HEK293 (cell line): ENCODE measurements around the gene PPP6R3.

ENCODE experiments used
- CTCF ChIA-PET: fragments of 350-600 bp; formaldehyde crosslinking; extraction: SDS; loops from one replicate; lab custom pipeline; 2021; ENCODE audit warnings: antibody characterized with exemption; lab: Yijun Ruan, JAX
- POLR2A ChIA-PET: fragments of 300-600 bp; formaldehyde crosslinking; extraction: SDS; loops from one replicate; lab custom pipeline; 2020; ENCODE audit warnings: antibody characterized with exemption, inconsistent platforms; lab: Yijun Ruan, JAX
- H3K27ac ChIP-seq: fragments of 200-500 bp; sonication (Bioruptor generic); 2 replicates; pipeline ENCODE4 v1.5.1; 2014; ENCODE audit warnings: low read depth, low read length, control low read depth, inconsistent platforms; ENCODE audit errors: extremely low read depth
- H3K36me3 ChIP-seq, 2 experiments: fragments of 200-500 bp in 1 of 2; sonication (Bioruptor generic) in 1 of 2; 1 replicate in 1 of 2; 2 replicates in 1 of 2; pipeline ENCODE4 v1.5.1; 2014 to 2017; ENCODE audit warnings: inconsistent platforms in 2 of 2, low read length in 2 of 2; ENCODE audit not compliant: control insufficient read depth in 2 of 2, insufficient read depth in 1 of 2
- H3K4me1 ChIP-seq: fragments of 200-500 bp; sonication (Bioruptor generic); 2 replicates; pipeline ENCODE4 v1.5.1; 2014; ENCODE audit warnings: mild to moderate bottlenecking, low read length, inconsistent platforms; ENCODE audit not compliant: control insufficient read depth, insufficient read depth
- H3K4me3 ChIP-seq: 2 replicates; pipeline ENCODE4 v1.5.1; 2011; ENCODE audit warnings: low read depth, mild to moderate bottlenecking, control low read depth, low read length, moderate library complexity
- H3K9me3 ChIP-seq: fragments of 200-500 bp; sonication (Bioruptor generic); 2 replicates; pipeline ENCODE4 v1.5.1; 2014; ENCODE audit warnings: low read depth, low read length, inconsistent platforms; ENCODE audit not compliant: control insufficient read depth, insufficient read depth
- AEBP2 ChIP-seq: fragments of 450-650 bp; formaldehyde crosslinking; IDR thresholded peaks from 2 replicates; pipeline ENCODE4 v1.5.1; 2016; ENCODE audit warnings: missing biosample characterization, missing genetic modification characterization, borderline replicate concordance
- BCL11A ChIP-seq: fragments of 450-650 bp; formaldehyde crosslinking; IDR thresholded peaks from 2 replicates; pipeline ENCODE4 v1.5.1; 2016; ENCODE audit warnings: low read depth, missing biosample characterization, missing genetic modification characterization
- BCL11B ChIP-seq: fragments of 450-650 bp; formaldehyde crosslinking; IDR thresholded peaks from 2 replicates; pipeline ENCODE4 v1.5.1; 2016; ENCODE audit warnings: low read depth, missing biosample characterization, missing genetic modification characterization
- KLF17 ChIP-seq: fragments of 450-650 bp; formaldehyde crosslinking; IDR thresholded peaks from 2 replicates; pipeline ENCODE4 v1.5.1; 2016; ENCODE audit warnings: missing biosample characterization, missing genetic modification characterization
- MZF1 ChIP-seq: fragments of 450-650 bp; formaldehyde crosslinking; IDR thresholded peaks from 2 replicates; pipeline ENCODE4 v1.5.1; 2017; ENCODE audit warnings: missing biosample characterization, missing genetic modification characterization, borderline replicate concordance
- ZFP41 ChIP-seq: fragments of 450-650 bp; formaldehyde crosslinking; IDR thresholded peaks from 2 replicates; pipeline ENCODE4 v1.5.1; 2016; ENCODE audit warnings: missing biosample characterization, missing genetic modification characterization, borderline replicate concordance
- ZNF169 ChIP-seq: fragments of 450-650 bp; formaldehyde crosslinking; IDR thresholded peaks from 2 replicates; pipeline ENCODE4 v1.5.1; 2016; ENCODE audit warnings: missing biosample characterization, missing genetic modification characterization
- ZNF221 ChIP-seq: fragments of 450-650 bp; formaldehyde crosslinking; IDR thresholded peaks from 2 replicates; pipeline ENCODE4 v1.5.1; 2017; ENCODE audit warnings: missing biosample characterization, missing genetic modification characterization, borderline replicate concordance
- ZNF37A ChIP-seq: fragments of 450-650 bp; IDR thresholded peaks from 2 replicates; pipeline ENCODE4 v1.5.1; 2018; ENCODE audit warnings: missing biosample characterization, missing genetic modification characterization
- ZNF48 ChIP-seq: fragments of 450-650 bp; formaldehyde crosslinking; IDR thresholded peaks from 2 replicates; pipeline ENCODE4 v1.5.1; 2016; ENCODE audit warnings: missing biosample characterization, missing genetic modification characterization
- ZNF510 ChIP-seq: fragments of 450-650 bp; formaldehyde crosslinking; IDR thresholded peaks from 2 replicates; pipeline ENCODE4 v1.5.1; 2018; ENCODE audit warnings: mild to moderate bottlenecking, missing genetic modification characterization, missing biosample characterization; ENCODE audit not compliant: insufficient replicate concordance
- ZNF621 ChIP-seq: fragments of 450-650 bp; formaldehyde crosslinking; IDR thresholded peaks from 2 replicates; pipeline ENCODE4 v1.5.1; 2017; ENCODE audit warnings: missing biosample characterization, missing genetic modification characterization
- ZNF626 ChIP-seq: fragments of 450-650 bp; sonication (Bioruptor Pico); formaldehyde crosslinking; IDR thresholded peaks from 2 replicates; pipeline ENCODE4 v1.5.1; 2018; ENCODE audit warnings: missing biosample characterization, missing genetic modification characterization, inconsistent platforms
- ZSCAN30 ChIP-seq: fragments of 450-650 bp; IDR thresholded peaks from 2 replicates; pipeline ENCODE4 v1.5.1; 2018; ENCODE audit warnings: missing biosample characterization, mild to moderate bottlenecking, missing genetic modification characterization, moderate library complexity
- ZSCAN4 ChIP-seq: fragments of 450-650 bp; formaldehyde crosslinking; IDR thresholded peaks from 2 replicates; pipeline ENCODE4 v1.5.1; 2017; ENCODE audit warnings: missing biosample characterization, missing genetic modification characterization
- TF ChIP-seq, protein P1 (sequence below): fragments of 450-650 bp; formaldehyde crosslinking; IDR thresholded peaks from 2 replicates; pipeline ENCODE4 v1.5.1; 2017; ENCODE audit warnings: missing biosample characterization, missing genetic modification characterization
- TF ChIP-seq, protein P2 (sequence below): fragments of 450-650 bp; formaldehyde crosslinking; IDR thresholded peaks from 2 replicates; pipeline ENCODE4 v1.5.1; 2016; ENCODE audit warnings: missing biosample characterization, missing genetic modification characterization
- TF ChIP-seq, protein P3 (sequence below): fragments of 450-650 bp; formaldehyde crosslinking; IDR thresholded peaks from 2 replicates; pipeline ENCODE4 v1.5.1; 2016; ENCODE audit warnings: missing biosample characterization, missing genetic modification characterization, borderline replicate concordance
- TF ChIP-seq, protein P4 (sequence below): fragments of 450-650 bp; formaldehyde crosslinking; IDR thresholded peaks from 2 replicates; pipeline ENCODE4 v1.5.1; 2016; ENCODE audit warnings: missing biosample characterization, missing genetic modification characterization

The PPP6R3 gene

GRCh38 chr11:68589547-68590216 is 129.1 kb downstream of the PPP6R3 start (continued):
- TF ChIP-seq, protein P1, sequence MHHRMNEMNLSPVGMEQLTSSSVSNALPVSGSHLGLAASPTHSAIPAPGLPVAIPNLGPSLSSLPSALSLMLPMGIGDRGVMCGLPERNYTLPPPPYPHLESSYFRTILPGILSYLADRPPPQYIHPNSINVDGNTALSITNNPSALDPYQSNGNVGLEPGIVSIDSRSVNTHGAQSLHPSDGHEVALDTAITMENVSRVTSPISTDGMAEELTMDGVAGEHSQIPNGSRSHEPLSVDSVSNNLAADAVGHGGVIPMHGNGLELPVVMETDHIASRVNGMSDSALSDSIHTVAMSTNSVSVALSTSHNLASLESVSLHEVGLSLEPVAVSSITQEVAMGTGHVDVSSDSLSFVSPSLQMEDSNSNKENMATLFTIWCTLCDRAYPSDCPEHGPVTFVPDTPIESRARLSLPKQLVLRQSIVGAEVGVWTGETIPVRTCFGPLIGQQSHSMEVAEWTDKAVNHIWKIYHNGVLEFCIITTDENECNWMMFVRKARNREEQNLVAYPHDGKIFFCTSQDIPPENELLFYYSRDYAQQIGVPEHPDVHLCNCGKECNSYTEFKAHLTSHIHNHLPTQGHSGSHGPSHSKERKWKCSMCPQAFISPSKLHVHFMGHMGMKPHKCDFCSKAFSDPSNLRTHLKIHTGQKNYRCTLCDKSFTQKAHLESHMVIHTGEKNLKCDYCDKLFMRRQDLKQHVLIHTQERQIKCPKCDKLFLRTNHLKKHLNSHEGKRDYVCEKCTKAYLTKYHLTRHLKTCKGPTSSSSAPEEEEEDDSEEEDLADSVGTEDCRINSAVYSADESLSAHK (tag by site-specific recombination), result no peak
- TF ChIP-seq BCL11A, result no peak
- no peak for TF ChIP-seq ZNF169 (tag by site-specific recombination)
- TF ChIP-seq, all 188 proteins: peak for 0

- CTCF ChIA-PET, result no interaction called here
- Histone ChIP-seq H3K27ac (no peak overlapping the region), H3K9me3 (no peaks in the 10 kb centered on the region), H3K4me3 (no peak overlapping the region), H3K36me3 (peaks cover 8 to 79% of the 10 kb centered on the region in 2 experiments; a peak in 2 of 3 replicates), H3K4me1 (no peaks in the 10 kb centered on the region)
- POLR2A ChIA-PET, result no interaction called here
- TF ChIP-seq, protein P2, sequence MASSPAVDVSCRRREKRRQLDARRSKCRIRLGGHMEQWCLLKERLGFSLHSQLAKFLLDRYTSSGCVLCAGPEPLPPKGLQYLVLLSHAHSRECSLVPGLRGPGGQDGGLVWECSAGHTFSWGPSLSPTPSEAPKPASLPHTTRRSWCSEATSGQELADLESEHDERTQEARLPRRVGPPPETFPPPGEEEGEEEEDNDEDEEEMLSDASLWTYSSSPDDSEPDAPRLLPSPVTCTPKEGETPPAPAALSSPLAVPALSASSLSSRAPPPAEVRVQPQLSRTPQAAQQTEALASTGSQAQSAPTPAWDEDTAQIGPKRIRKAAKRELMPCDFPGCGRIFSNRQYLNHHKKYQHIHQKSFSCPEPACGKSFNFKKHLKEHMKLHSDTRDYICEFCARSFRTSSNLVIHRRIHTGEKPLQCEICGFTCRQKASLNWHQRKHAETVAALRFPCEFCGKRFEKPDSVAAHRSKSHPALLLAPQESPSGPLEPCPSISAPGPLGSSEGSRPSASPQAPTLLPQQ, result no peak
- TF ChIP-seq, protein P3, sequence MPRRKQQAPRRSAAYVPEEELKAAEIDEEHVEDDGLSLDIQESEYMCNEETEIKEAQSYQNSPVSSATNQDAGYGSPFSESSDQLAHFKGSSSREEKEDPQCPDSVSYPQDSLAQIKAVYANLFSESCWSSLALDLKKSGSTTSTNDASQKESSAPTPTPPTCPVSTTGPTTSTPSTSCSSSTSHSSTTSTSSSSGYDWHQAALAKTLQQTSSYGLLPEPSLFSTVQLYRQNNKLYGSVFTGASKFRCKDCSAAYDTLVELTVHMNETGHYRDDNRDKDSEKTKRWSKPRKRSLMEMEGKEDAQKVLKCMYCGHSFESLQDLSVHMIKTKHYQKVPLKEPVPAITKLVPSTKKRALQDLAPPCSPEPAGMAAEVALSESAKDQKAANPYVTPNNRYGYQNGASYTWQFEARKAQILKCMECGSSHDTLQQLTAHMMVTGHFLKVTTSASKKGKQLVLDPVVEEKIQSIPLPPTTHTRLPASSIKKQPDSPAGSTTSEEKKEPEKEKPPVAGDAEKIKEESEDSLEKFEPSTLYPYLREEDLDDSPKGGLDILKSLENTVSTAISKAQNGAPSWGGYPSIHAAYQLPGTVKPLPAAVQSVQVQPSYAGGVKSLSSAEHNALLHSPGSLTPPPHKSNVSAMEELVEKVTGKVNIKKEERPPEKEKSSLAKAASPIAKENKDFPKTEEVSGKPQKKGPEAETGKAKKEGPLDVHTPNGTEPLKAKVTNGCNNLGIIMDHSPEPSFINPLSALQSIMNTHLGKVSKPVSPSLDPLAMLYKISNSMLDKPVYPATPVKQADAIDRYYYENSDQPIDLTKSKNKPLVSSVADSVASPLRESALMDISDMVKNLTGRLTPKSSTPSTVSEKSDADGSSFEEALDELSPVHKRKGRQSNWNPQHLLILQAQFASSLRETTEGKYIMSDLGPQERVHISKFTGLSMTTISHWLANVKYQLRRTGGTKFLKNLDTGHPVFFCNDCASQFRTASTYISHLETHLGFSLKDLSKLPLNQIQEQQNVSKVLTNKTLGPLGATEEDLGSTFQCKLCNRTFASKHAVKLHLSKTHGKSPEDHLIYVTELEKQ (tag by site-specific recombination), result no peak
- no peak for TF ChIP-seq ZNF48
- no peak for TF ChIP-seq KLF17
- TF ChIP-seq ZNF626 (tag by site-specific recombination), result no peak
- TF ChIP-seq ZNF221 (tag by site-specific recombination), result no peak
- no peak for TF ChIP-seq ZNF510 (tag by site-specific recombination)
- TF ChIP-seq AEBP2 (tag by site-specific recombination), result no peak
- TF ChIP-seq ZSCAN4, result no peak
- TF ChIP-seq ZNF37A (tag by site-specific recombination), result no peak
- TF ChIP-seq BCL11B (tag by site-specific recombination), result no peak
- TF ChIP-seq ZFP41, result no peak
- TF ChIP-seq, protein P4, sequence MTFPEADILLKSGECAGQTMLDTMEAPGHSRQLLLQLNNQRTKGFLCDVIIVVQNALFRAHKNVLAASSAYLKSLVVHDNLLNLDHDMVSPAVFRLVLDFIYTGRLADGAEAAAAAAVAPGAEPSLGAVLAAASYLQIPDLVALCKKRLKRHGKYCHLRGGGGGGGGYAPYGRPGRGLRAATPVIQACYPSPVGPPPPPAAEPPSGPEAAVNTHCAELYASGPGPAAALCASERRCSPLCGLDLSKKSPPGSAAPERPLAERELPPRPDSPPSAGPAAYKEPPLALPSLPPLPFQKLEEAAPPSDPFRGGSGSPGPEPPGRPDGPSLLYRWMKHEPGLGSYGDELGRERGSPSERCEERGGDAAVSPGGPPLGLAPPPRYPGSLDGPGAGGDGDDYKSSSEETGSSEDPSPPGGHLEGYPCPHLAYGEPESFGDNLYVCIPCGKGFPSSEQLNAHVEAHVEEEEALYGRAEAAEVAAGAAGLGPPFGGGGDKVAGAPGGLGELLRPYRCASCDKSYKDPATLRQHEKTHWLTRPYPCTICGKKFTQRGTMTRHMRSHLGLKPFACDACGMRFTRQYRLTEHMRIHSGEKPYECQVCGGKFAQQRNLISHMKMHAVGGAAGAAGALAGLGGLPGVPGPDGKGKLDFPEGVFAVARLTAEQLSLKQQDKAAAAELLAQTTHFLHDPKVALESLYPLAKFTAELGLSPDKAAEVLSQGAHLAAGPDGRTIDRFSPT (tag by site-specific recombination), result no peak
- TF ChIP-seq ZNF621 (tag by site-specific recombination), result no peak
- TF ChIP-seq MZF1 (tag by site-specific recombination), result no peak
- no peak for TF ChIP-seq ZSCAN30
Measured at GRCh38 chr11:68591719-68592118, 131.2 kb downstream of the PPP6R3 start.
